GM12873 (cell line): Measurements from ENCODE around the gene PRKCQ.

Experiments
- CTCF ChIP-seq: IDR thresholded peaks from 2 replicates; pipeline ENCODE4 v1.5.1; 2012; ENCODE audit warnings: low read depth, mild to moderate bottlenecking, moderate library complexity, low read length, control low read depth; ENCODE audit not compliant: insufficient read depth; ENCODE audit errors: missing control alignments

The PRKCQ gene

GRCh38 chr10:6396652-6397051, 183.4 kb downstream of the PRKCQ start:
- TF ChIP-seq CTCF: no peak

- TF ChIP-seq CTCF: no peak
Measured at GRCh38 chr10:6396226-6396625, 183.8 kb downstream of the PRKCQ start.

GRCh38 chr10:6395606-6396005, 184.5 kb downstream of the PRKCQ start:
- no peak for TF ChIP-seq CTCF

- no peak for TF ChIP-seq CTCF
Measured at GRCh38 chr10:6394084-6394483, 186.0 kb downstream of the PRKCQ start.

- TF ChIP-seq CTCF: no peak
Measured at GRCh38 chr10:6393168-6393567, 186.9 kb downstream of the PRKCQ start.

GRCh38 chr10:6390213-6390845, 189.7 kb downstream of the PRKCQ start:
- TF ChIP-seq CTCF: no peak

- TF ChIP-seq CTCF: no peak
Measured at GRCh38 chr10:6388261-6388893, 191.7 kb downstream of the PRKCQ start.
